Endothelial cell (in vitro differentiated cells): Measurements from ENCODE around the gene PLCD3. TPM values are rescaled to one million over a fixed set of nuclear protein-coding genes. Genes with fewer than 3 reads are reported as not detected.
"Not testable (repeated sequence)": the region's sequence is repeated elsewhere in the genome, so short reads cannot be mapped to it uniquely, and the experiment has no call there.

Experiments used
- DNase-seq: peaks from one replicate; pipeline ENCODE4 v3.0.0; 2021; ENCODE audit warnings: low spot score
- H3K27ac Mint-ChIP-seq: one replicate; pipeline ENCODE4 v1.8.0; 2021; ENCODE audit warnings: mixed read lengths, inconsistent platforms; ENCODE audit not compliant: unreplicated experiment
- H3K27me3 Mint-ChIP-seq: one replicate; pipeline ENCODE4 v1.8.0; 2021; ENCODE audit warnings: mild to moderate bottlenecking, moderate library complexity, mixed read lengths, inconsistent platforms; ENCODE audit not compliant: unreplicated experiment
- H3K36me3 Mint-ChIP-seq: one replicate; pipeline ENCODE4 v1.8.0; 2021; ENCODE audit warnings: mild to moderate bottlenecking, low read depth, mixed read lengths, inconsistent platforms; ENCODE audit not compliant: unreplicated experiment
- H3K4me1 Mint-ChIP-seq: one replicate; pipeline ENCODE4 v1.8.0; 2021; ENCODE audit warnings: mild to moderate bottlenecking, mixed read lengths, inconsistent platforms; ENCODE audit not compliant: unreplicated experiment
- H3K4me3 Mint-ChIP-seq: one replicate; pipeline ENCODE4 v1.8.0; 2021; ENCODE audit warnings: mild to moderate bottlenecking, mixed read lengths, inconsistent platforms; ENCODE audit not compliant: unreplicated experiment
- H3K9me3 Mint-ChIP-seq: one replicate; pipeline ENCODE4 v1.8.0; 2021; ENCODE audit warnings: mixed read lengths, inconsistent platforms; ENCODE audit not compliant: unreplicated experiment
- CTCF ChIP-seq: fragments of 200-600 bp; sonication (generic); IDR thresholded peaks from one replicate; pipeline ENCODE4 v1.5.0; 2021; ENCODE audit warnings: antibody characterized with exemption; ENCODE audit not compliant: unreplicated experiment
- total RNA-seq: library from RNA; stranded (reverse); fragmentation: NEBNext Ultra II Directional; extraction: Animal tissue kit (Norgen Biotek cat#: 25700); gene quantifications from one replicate; pipeline ENCODE4 v1.2.1, GENCODE V29; 2021; ENCODE audit not compliant: unreplicated experiment

PLCD3 gene
- total RNA-seq, 1 donor from 2014 or later, result 9.7 TPM

- H3K4me3 Mint-ChIP-seq, result no peak overlapping the region
- DNase-seq, result no peak
- H3K27ac Mint-ChIP-seq, result no peak overlapping the region
These were observed 3.3 kb downstream of the PLCD3 start for GRCh38 chr17:45128989-45129388.

GRCh38 chr17:45128331-45128730, 4.0 kb downstream of the PLCD3 start:
- Mint-ChIP-seq H3K27ac (no peak overlapping the region), H3K27me3 (peaks cover 7% of the 10 kb centered on the region), H3K4me1 (no peaks in the 10 kb centered on the region), H3K9me3 (no peaks in the 10 kb centered on the region), H3K4me3 (no peak overlapping the region), H3K36me3 (no peaks in the 10 kb centered on the region)
- DNase-seq, result no peak
- TF ChIP-seq CTCF, result no peak

More at GRCh38 chr17:45128989-45129388, 3.3 kb downstream of the PLCD3 start:
- Mint-ChIP-seq H3K27me3 (peaks cover 10% of the 10 kb centered on the region), H3K4me1 (no peaks in the 10 kb centered on the region), H3K36me3 (no peaks in the 10 kb centered on the region), H3K9me3 (no peaks in the 10 kb centered on the region)
- TF ChIP-seq CTCF, result no peak

- no peak overlapping the region for H3K4me3 Mint-ChIP-seq
- peaks cover 10% of the 10 kb centered on the region for H3K27me3 Mint-ChIP-seq
These were observed 4.6 kb downstream of the PLCD3 start for GRCh38 chr17:45127548-45128300.

GRCh38 chr17:45127207-45127547, 5.1 kb downstream of the PLCD3 start:
- TF ChIP-seq CTCF, result no peak
- H3K27me3 Mint-ChIP-seq, result peaks cover 14% of the 10 kb centered on the region
- H3K36me3 Mint-ChIP-seq, result no peaks in the 10 kb centered on the region
- H3K9me3 Mint-ChIP-seq, result no peaks in the 10 kb centered on the region
- DNase-seq, result no peak
- H3K4me3 Mint-ChIP-seq, result no peak overlapping the region
- no peak overlapping the region for H3K27ac Mint-ChIP-seq
- no peaks in the 10 kb centered on the region for H3K4me1 Mint-ChIP-seq

More at GRCh38 chr17:45127548-45128300, 4.6 kb downstream of the PLCD3 start:
- DNase-seq, result no peak
- H3K4me1 Mint-ChIP-seq, result no peaks in the 10 kb centered on the region
- H3K9me3 Mint-ChIP-seq, result no peaks in the 10 kb centered on the region
- no peak for TF ChIP-seq CTCF
- H3K36me3 Mint-ChIP-seq, result no peaks in the 10 kb centered on the region
- no peak overlapping the region for H3K27ac Mint-ChIP-seq

- no peaks in the 10 kb centered on the region for H3K4me1 Mint-ChIP-seq
- no peaks in the 10 kb centered on the region for H3K9me3 Mint-ChIP-seq
- peaks cover 7% of the 10 kb centered on the region for H3K27me3 Mint-ChIP-seq
- H3K36me3 Mint-ChIP-seq, result no peaks in the 10 kb centered on the region
- no peak for TF ChIP-seq CTCF
- no peak overlapping the region for H3K4me3 Mint-ChIP-seq
- no peak for DNase-seq
- no peak overlapping the region for H3K27ac Mint-ChIP-seq
These were observed 6.8 kb downstream of the PLCD3 start for GRCh38 chr17:45125509-45125908.

GRCh38 chr17:45124797-45125122, 7.6 kb downstream of the PLCD3 start:
- H3K4me1 Mint-ChIP-seq, H3K27ac Mint-ChIP-seq, H3K36me3 Mint-ChIP-seq: not testable (repeated sequence)

More at GRCh38 chr17:45124797-45125122, 7.6 kb downstream of the PLCD3 start:
- not testable (repeated sequence) for H3K27me3 Mint-ChIP-seq, DNase-seq, H3K4me3 Mint-ChIP-seq, H3K9me3 Mint-ChIP-seq
